Measurements from ENCODE around the gene PTPN7.

The PTPN7 gene

GRCh38 chr1:202179828-202180750 is 19.7 kb upstream of the PTPN7 start:
- no peak overlapping the region for H3K27ac ChIP-seq
- TF ChIP-seq CTCF (conservative IDR thresholded peaks at IDR 0.05), result no peak

- no peak overlapping the region for H3K27ac ChIP-seq
- no peak for TF ChIP-seq CTCF (conservative IDR thresholded peaks at IDR 0.05)
Observed at GRCh38 chr1:202176949-202177927, 16.8 kb upstream of the PTPN7 start.

- no peak for TF ChIP-seq CTCF (conservative IDR thresholded peaks at IDR 0.05)
- no peak overlapping the region for H3K27ac ChIP-seq
Observed at GRCh38 chr1:202173993-202174392, 13.6 kb upstream of the PTPN7 start.

GRCh38 chr1:202172015-202172355 is 11.6 kb upstream of the PTPN7 start:
- no peak overlapping the region for H3K27ac ChIP-seq
- no peak for TF ChIP-seq CTCF (conservative IDR thresholded peaks at IDR 0.05)

GRCh38 chr1:202171292-202172014 is 11.1 kb upstream of the PTPN7 start:
- TF ChIP-seq CTCF (conservative IDR thresholded peaks at IDR 0.05), result no peak

GRCh38 chr1:202170726-202171125 is 10.3 kb upstream of the PTPN7 start:
- no peak overlapping the region for H3K27ac ChIP-seq
- no peak for TF ChIP-seq CTCF (conservative IDR thresholded peaks at IDR 0.05)

More at GRCh38 chr1:202171292-202172014, 11.1 kb upstream of the PTPN7 start:
- no peak overlapping the region for H3K27ac ChIP-seq
